Measurements from ENCODE around the gene SMYD5.
"Not testable (repeated sequence)": the region's sequence is repeated elsewhere in the genome, so short reads cannot be mapped to it uniquely, and the experiment has no call there.

The SMYD5 gene

DNA sequence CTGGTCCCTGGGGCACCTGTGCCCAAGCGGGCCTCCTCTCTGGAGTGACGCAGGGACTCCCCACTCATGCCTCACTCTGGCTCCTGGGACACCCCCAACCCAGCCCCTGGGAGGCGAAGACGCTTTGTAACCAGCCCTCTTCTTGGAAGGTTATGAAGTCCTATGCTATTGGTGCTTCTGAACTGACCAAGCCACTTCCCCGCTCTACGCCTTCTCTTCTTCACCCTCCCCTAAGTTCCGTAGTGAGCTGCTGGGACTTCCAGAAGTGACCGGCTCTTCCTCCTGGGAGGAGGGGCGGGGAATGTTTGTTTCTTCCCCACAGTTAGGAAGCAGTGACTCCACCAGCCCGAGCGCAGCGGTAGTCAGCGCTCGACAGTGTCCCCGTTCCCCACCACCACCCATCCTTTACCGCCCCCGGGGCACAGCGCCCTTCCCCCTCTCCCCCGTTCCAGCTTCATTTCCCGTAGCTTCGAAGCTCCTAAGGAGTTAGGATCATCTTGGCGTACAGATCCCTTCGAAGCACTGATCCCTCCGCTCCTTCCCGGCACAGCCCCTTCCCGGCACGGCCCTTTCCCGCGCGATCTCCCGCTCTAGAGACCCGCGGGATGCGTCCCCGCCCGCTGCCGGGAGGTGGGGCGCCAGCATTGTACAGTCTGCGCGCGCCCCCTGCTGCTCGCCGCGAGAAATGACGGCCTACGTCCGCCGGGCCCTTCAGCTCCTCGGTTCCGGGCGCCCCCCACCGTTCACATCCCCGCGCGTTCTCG lies 37.0 kb upstream of the SMYD5 start:
- peaks cover 36% of the 10 kb centered on the region for H3K27me3 ChIP-seq (replicated peaks; ENCODE audit: control insufficient read depth, insufficient read depth, low read length)
- peak; percentile 97 for DNase-seq (ENCODE audit: low read depth)

GRCh38 chr2:73177645-73178255 lies 36.3 kb upstream of the SMYD5 start:
- no peaks in the 10 kb centered on the region for H3K9me3 ChIP-seq (ENCODE audit: control insufficient read depth, low read length)
- no peaks in the 10 kb centered on the region for H3K36me3 ChIP-seq (ENCODE audit: control insufficient read depth, insufficient read depth, low read length, severe bottlenecking)
- H3K4me1 ChIP-seq (ENCODE audit: control insufficient read depth, insufficient read depth, low read length): peaks cover 14% of the 10 kb centered on the region
- no peak overlapping the region for H3K9ac ChIP-seq (ENCODE audit: low read length)
- peaks cover 40% of the 10 kb centered on the region for H3K27me3 ChIP-seq (replicated peaks; ENCODE audit: control insufficient read depth, insufficient read depth, low read length)
- no peak for DNase-seq (ENCODE audit: low read depth)
- H3K4me3 ChIP-seq (ENCODE audit: low read length): peak overlapping the region; percentile 79

More for the DNA sequence above, 37.0 kb upstream of the SMYD5 start:
- peaks cover 14% of the 10 kb centered on the region for H3K4me1 ChIP-seq (ENCODE audit: control insufficient read depth, insufficient read depth, low read length)
- peak overlapping the region; percentile 74 for H3K9ac ChIP-seq (ENCODE audit: low read length)
- no peaks in the 10 kb centered on the region for H3K9me3 ChIP-seq (ENCODE audit: control insufficient read depth, low read length)
- no peaks in the 10 kb centered on the region for H3K36me3 ChIP-seq (ENCODE audit: control insufficient read depth, insufficient read depth, low read length, severe bottlenecking)
- H3K4me3 ChIP-seq (ENCODE audit: low read length): peak overlapping the region; percentile 79

DNA sequence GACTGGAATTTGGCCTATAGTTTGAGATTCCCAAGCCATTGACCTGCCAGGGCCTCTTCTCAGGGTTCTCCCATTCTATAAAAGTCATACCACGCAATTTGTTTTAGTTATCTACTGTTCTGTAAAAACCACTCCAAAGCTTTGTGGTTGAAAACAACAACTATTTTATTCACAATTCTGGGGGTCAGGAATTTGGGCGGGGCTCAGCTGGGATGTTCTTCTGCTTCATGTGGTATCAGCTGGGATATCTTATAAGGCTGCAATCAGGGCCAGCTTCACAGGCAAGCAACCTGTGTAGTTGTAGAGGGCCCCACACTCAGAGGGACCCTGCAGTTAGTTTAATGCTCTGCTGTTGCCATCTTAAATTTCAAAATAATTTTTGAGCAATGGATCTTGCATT lies 28.1 kb upstream of the SMYD5 start:
- H3K9me3 ChIP-seq (ENCODE audit: control insufficient read depth, low read length): peaks cover 14% of the 10 kb centered on the region
- H3K36me3 ChIP-seq (ENCODE audit: control insufficient read depth, insufficient read depth, low read length, severe bottlenecking): no peaks in the 10 kb centered on the region
- no peak overlapping the region for H3K4me3 ChIP-seq (ENCODE audit: low read length)
- H3K9ac ChIP-seq (ENCODE audit: low read length): no peak overlapping the region
- H3K4me1 ChIP-seq (ENCODE audit: control insufficient read depth, insufficient read depth, low read length): no peaks in the 10 kb centered on the region
- peaks cover 45% of the 10 kb centered on the region for H3K27me3 ChIP-seq (replicated peaks; ENCODE audit: control insufficient read depth, insufficient read depth, low read length)
- no peak for DNase-seq (ENCODE audit: low read depth)

- Histone ChIP-seq H3K4me3 (ENCODE audit: low read length) (no peak overlapping the region), H3K9ac (ENCODE audit: low read length) (no peak overlapping the region), H3K9me3 (ENCODE audit: control insufficient read depth, low read length) (peaks cover 14% of the 10 kb centered on the region), H3K4me1 (ENCODE audit: control insufficient read depth, insufficient read depth, low read length) (no peaks in the 10 kb centered on the region), H3K36me3 (ENCODE audit: control insufficient read depth, insufficient read depth, low read length, severe bottlenecking) (no peaks in the 10 kb centered on the region), H3K27me3 (replicated peaks; ENCODE audit: control insufficient read depth, insufficient read depth, low read length) (peaks cover 41% of the 10 kb centered on the region)
- DNase-seq (ENCODE audit: low read depth): no peak
These were observed 26.5 kb upstream of the SMYD5 start for GRCh38 chr2:73187549-73187948.

DNA sequence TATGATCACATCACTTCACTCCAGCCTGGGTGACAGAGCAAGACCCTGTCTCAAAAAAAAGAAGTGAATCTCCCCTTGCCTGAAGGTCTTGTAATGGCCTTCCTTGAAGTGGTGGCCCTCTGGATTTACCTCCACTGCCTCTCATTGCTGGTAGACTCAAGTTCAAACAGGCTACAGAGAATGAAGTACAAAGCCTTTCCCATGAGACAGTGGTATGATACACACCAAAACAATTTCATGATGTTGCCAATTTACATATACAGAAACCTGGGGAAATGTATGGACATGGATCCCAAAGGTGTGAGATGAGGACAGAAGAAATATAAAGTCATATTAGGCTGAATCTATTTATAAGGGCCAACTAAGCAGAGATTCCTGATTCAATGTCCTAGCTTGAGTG lies 16.5 kb upstream of the SMYD5 start:
- H3K4me3 ChIP-seq (ENCODE audit: low read length): no peak overlapping the region
- DNase-seq (ENCODE audit: low read depth): no peak
- no peaks in the 10 kb centered on the region for H3K36me3 ChIP-seq (ENCODE audit: control insufficient read depth, insufficient read depth, low read length, severe bottlenecking)
- no peaks in the 10 kb centered on the region for H3K9me3 ChIP-seq (ENCODE audit: control insufficient read depth, low read length)
- peaks cover 17% of the 10 kb centered on the region for H3K4me1 ChIP-seq (ENCODE audit: control insufficient read depth, insufficient read depth, low read length)
- H3K27me3 ChIP-seq (replicated peaks; ENCODE audit: control insufficient read depth, insufficient read depth, low read length): peaks cover 37% of the 10 kb centered on the region
- H3K9ac ChIP-seq (ENCODE audit: low read length): no peak overlapping the region

GRCh38 chr2:73200281-73200680 lies 13.8 kb upstream of the SMYD5 start:
- H3K9ac ChIP-seq (ENCODE audit: low read length); H3K4me3 ChIP-seq (ENCODE audit: low read length); H3K36me3 ChIP-seq (ENCODE audit: control insufficient read depth, insufficient read depth, low read length, severe bottlenecking); DNase-seq (ENCODE audit: low read depth); H3K9me3 ChIP-seq (ENCODE audit: control insufficient read depth, low read length): not testable (repeated sequence)
- peaks cover 55% of the 10 kb centered on the region for H3K27me3 ChIP-seq (replicated peaks; ENCODE audit: control insufficient read depth, insufficient read depth, low read length)
- H3K4me1 ChIP-seq (ENCODE audit: control insufficient read depth, insufficient read depth, low read length): peaks cover 17% of the 10 kb centered on the region

DNA sequence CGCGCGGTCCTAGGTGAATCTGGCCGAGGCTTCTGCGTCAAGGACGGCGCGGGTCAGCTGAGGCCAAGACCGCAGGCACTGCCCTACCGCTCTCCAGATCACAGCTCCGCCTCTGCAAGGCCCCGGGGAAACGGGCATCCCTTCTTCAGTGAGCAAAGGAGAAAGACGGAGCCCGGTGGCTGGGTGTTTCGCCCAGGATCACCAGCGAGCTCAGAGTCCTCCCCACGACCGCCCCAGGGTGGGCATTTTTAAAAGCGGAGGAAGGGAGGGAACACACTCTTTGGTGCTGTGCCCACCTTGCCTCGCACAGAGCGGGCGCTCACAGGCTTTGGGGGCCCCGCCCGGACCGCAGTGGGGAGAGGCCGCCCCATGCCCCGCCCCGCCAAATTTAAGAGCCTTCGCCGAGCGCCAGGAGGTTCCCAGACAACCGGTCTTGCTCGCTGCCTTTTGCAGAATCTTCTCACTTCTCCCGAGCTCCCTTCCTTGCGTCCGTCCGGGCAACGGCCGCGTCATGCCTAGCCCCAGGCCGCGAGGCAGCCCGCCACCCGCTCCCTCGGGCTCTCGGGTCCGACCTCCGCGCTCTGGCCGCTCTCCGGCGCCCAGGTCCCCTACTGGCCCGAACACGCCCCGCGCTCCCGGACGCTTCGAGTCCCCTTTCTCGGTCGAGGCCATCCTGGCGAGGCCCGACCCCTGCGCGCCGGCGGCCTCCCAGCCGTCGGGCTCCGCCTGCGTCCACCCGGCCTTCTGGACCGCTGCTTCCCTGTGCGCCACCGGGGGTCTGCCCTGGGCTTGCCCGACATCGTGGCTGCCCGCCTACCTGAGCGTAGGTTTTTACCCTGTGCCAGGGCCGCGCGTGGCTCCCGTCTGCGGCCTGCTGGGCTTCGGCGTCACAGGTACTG lies 11.6 kb upstream of the SMYD5 start, which contains the start of gene NOTO:
NOTO (plus strand) TSS at position 419 of the 899 bp plus-strand sequence; CDS start at position 512, 93 bp downstream.
- Histone ChIP-seq H3K4me3 (ENCODE audit: low read length) (peak within 1 kb of the TSS; percentile 47), H3K9ac (ENCODE audit: low read length) (no peak within 1 kb of the TSS), H3K9me3 (ENCODE audit: control insufficient read depth, low read length) (no peaks in the 10 kb centered on the region), H3K36me3 (ENCODE audit: control insufficient read depth, insufficient read depth, low read length, severe bottlenecking) (no peaks in the 10 kb centered on the region), H3K4me1 (ENCODE audit: control insufficient read depth, insufficient read depth, low read length) (peaks cover 17% of the 10 kb centered on the region), H3K27me3 (replicated peaks; ENCODE audit: control insufficient read depth, insufficient read depth, low read length) (peaks cover 56% of the 10 kb centered on the region)
- peak; percentile 18 for DNase-seq (ENCODE audit: low read depth)

- Histone ChIP-seq H3K27me3 (replicated peaks; ENCODE audit: control insufficient read depth, insufficient read depth, low read length) (peaks cover 54% of the 10 kb centered on the region), H3K4me3 (ENCODE audit: low read length) (no peak overlapping the region), H3K9me3 (ENCODE audit: control insufficient read depth, low read length) (no peaks in the 10 kb centered on the region), H3K9ac (ENCODE audit: low read length) (no peak overlapping the region), H3K36me3 (ENCODE audit: control insufficient read depth, insufficient read depth, low read length, severe bottlenecking) (no peaks in the 10 kb centered on the region), H3K4me1 (ENCODE audit: control insufficient read depth, insufficient read depth, low read length) (peaks cover 15% of the 10 kb centered on the region)
- no peak for DNase-seq (ENCODE audit: low read depth)
These were observed 10.9 kb upstream of the SMYD5 start for GRCh38 chr2:73203055-73203681.

GRCh38 chr2:73205611-73206010 lies 8.4 kb upstream of the SMYD5 start:
- no peak overlapping the region for H3K9ac ChIP-seq (ENCODE audit: low read length)
- peaks cover 50% of the 10 kb centered on the region for H3K27me3 ChIP-seq (replicated peaks; ENCODE audit: control insufficient read depth, insufficient read depth, low read length)
- DNase-seq (ENCODE audit: low read depth): peak; percentile 59
- no peaks in the 10 kb centered on the region for H3K9me3 ChIP-seq (ENCODE audit: control insufficient read depth, low read length)
- peaks cover 6% of the 10 kb centered on the region for H3K4me1 ChIP-seq (ENCODE audit: control insufficient read depth, insufficient read depth, low read length)
- H3K36me3 ChIP-seq (ENCODE audit: control insufficient read depth, insufficient read depth, low read length, severe bottlenecking): no peaks in the 10 kb centered on the region
- H3K4me3 ChIP-seq (ENCODE audit: low read length): no peak overlapping the region

- no peak overlapping the region for H3K4me3 ChIP-seq (ENCODE audit: low read length)
These were observed 5.8 kb upstream of the SMYD5 start for GRCh38 chr2:73208258-73208657.

More at GRCh38 chr2:73208258-73208657, 5.8 kb upstream of the SMYD5 start:
- Histone ChIP-seq H3K9me3 (ENCODE audit: control insufficient read depth, low read length) (no peaks in the 10 kb centered on the region), H3K9ac (ENCODE audit: low read length) (no peak overlapping the region), H3K36me3 (ENCODE audit: control insufficient read depth, insufficient read depth, low read length, severe bottlenecking) (no peaks in the 10 kb centered on the region), H3K27me3 (replicated peaks; ENCODE audit: control insufficient read depth, insufficient read depth, low read length) (peaks cover 27% of the 10 kb centered on the region), H3K4me1 (ENCODE audit: control insufficient read depth, insufficient read depth, low read length) (peaks cover 14% of the 10 kb centered on the region)
- no peak for DNase-seq (ENCODE audit: low read depth)
